A549 (cell line): ENCODE data around the gene ATP8A1. TPM values are rescaled to one million over a fixed set of nuclear protein-coding genes. Genes with fewer than 3 reads are reported as not detected.

Experiments
- ATAC-seq, 2 experiments: fragments of 200-7000 bp in 1 of 2; fragments of >200 bp in 1 of 2; cut with Nextera tagmentation in 1 of 2; cut with Tn5 transposase in 1 of 2; 3 replicates each; pipeline versions ENCODE4 v1.8.0 to v1.9.1; 2018 to 2020; ENCODE audit warnings: mild to moderate bottlenecking in 1 of 2, moderate library complexity in 1 of 2
- CTCF ChIA-PET: fragments of 300-600 bp; sonication (Branson Sonifier 250); formaldehyde crosslinking; extraction: SDS; loops from one replicate; lab custom pipeline; 2021; ENCODE audit warnings: antibody characterized with exemption, inconsistent platforms; lab: Yijun Ruan, JAX
- POLR2A ChIA-PET: fragments of 350-600 bp; formaldehyde crosslinking; extraction: SDS; loops from one replicate; lab custom pipeline; 2021; ENCODE audit warnings: antibody characterized with exemption, inconsistent platforms; lab: Yijun Ruan, JAX
- DNase-seq, 2 experiments: peaks; one replicate each; pipeline versions ENCODE4 v3.0.0 to v3.0.0-alpha.2; 2011 to 2016; ENCODE audit warnings: low read depth in 1 of 2, low spot score in 1 of 2
- FAIRE-seq: peaks from 2 replicates; lab custom pipeline; 2011; peaks lifted over from hg19 to GRCh38; lab: Jason Lieb, UNC
- H3K27ac ChIP-seq, 2 experiments: fragments of >200 bp; sonication (Bioruptor Twin); formaldehyde crosslinking; 3 replicates each; pipeline ENCODE4 v1.5.1; 2016 to 2017
- H3K4me1 ChIP-seq: fragments of >200 bp; sonication (Bioruptor Twin); formaldehyde crosslinking; 3 replicates; pipeline ENCODE4 v1.6.1; 2016
- H3K4me2 ChIP-seq: fragments of >200 bp; sonication (Bioruptor Twin); formaldehyde crosslinking; 3 replicates; pipeline ENCODE4 v1.6.1; 2016
- H3K4me3 ChIP-seq: fragments of >200 bp; sonication (Bioruptor Twin); formaldehyde crosslinking; 3 replicates; pipeline ENCODE4 v1.5.1; 2016
- H3K9me3 ChIP-seq: fragments of >200 bp; sonication (Bioruptor Twin); formaldehyde crosslinking; 3 replicates; pipeline ENCODE4 v1.6.1; 2016
- BCL3 ChIP-seq: fragments of >200 bp; sonication (Bioruptor Twin); formaldehyde crosslinking; IDR thresholded peaks from 3 replicates; pipeline ENCODE4 v1.6.1; 2016
- BHLHE40 ChIP-seq: IDR thresholded peaks from 2 replicates; pipeline ENCODE4 v1.6.1; 2012; ENCODE audit warnings: low read depth, low read length, inconsistent platforms
- CHD2 ChIP-seq: fragments of 150-350 bp; IDR thresholded peaks from 2 replicates; pipeline ENCODE4 v1.6.1; 2014; ENCODE audit warnings: low read length; ENCODE audit not compliant: partially characterized antibody
- CHD4 ChIP-seq: fragments of 200-600 bp; sonication (generic); IDR thresholded peaks from 2 replicates; pipeline ENCODE4 v1.6.1; 2016; ENCODE audit warnings: antibody characterized with exemption, mild to moderate bottlenecking, borderline replicate concordance
- CTCF ChIP-seq: fragments of >200 bp; sonication (Bioruptor Twin); formaldehyde crosslinking; IDR thresholded peaks from 3 replicates; pipeline ENCODE4 v1.5.1; 2016
- EHMT2 ChIP-seq: fragments of 200-600 bp; sonication (generic); IDR thresholded peaks from 2 replicates; pipeline ENCODE4 v1.6.1; 2016; ENCODE audit warnings: antibody characterized with exemption, low read depth, mild to moderate bottlenecking, moderate library complexity
- EP300 ChIP-seq, 2 experiments: fragments of >200 bp; sonication (Bioruptor Twin); formaldehyde crosslinking; IDR thresholded peaks; 2 replicates in 1 of 2; 3 replicates in 1 of 2; pipeline ENCODE4 v1.6.1; 2016 to 2017
- FOSB ChIP-seq: fragments of 250-450 bp; sonication (Bioruptor Pico); IDR thresholded peaks from 2 replicates; pipeline ENCODE4 v1.5.0; 2020; ENCODE audit warnings: mild to moderate bottlenecking, moderate library complexity
- GATA3 ChIP-seq: IDR thresholded peaks from 2 replicates; pipeline ENCODE4 v1.6.1; 2012; ENCODE audit warnings: borderline replicate concordance
- HDAC2 ChIP-seq: fragments of 200-600 bp; sonication (generic); IDR thresholded peaks from 2 replicates; pipeline ENCODE4 v1.6.1; 2016
- HES2 ChIP-seq: fragments of >200 bp; sonication (Bioruptor Twin); formaldehyde crosslinking; IDR thresholded peaks from 2 replicates; pipeline ENCODE4 v1.6.1; 2016
- HMGXB4 ChIP-seq: fragments of 250-450 bp; sonication (Bioruptor Pico); IDR thresholded peaks from 2 replicates; pipeline ENCODE4 v1.5.0; 2021; ENCODE audit warnings: mild to moderate bottlenecking, moderate library complexity, borderline replicate concordance
- HOXB13 ChIP-seq: fragments of 250-450 bp; sonication (Bioruptor Pico); IDR thresholded peaks from 2 replicates; pipeline ENCODE4 v1.5.0; 2020; ENCODE audit warnings: low read depth, mild to moderate bottlenecking, moderate library complexity
- HOXB5 ChIP-seq: fragments of 250-450 bp; sonication (Bioruptor Pico); IDR thresholded peaks from 2 replicates; pipeline ENCODE4 v1.5.0; 2020; ENCODE audit warnings: mild to moderate bottlenecking, moderate library complexity
- JUN ChIP-seq, 2 experiments: fragments of >200 bp; sonication (Bioruptor Twin); formaldehyde crosslinking; IDR thresholded peaks; 2 replicates in 1 of 2; 3 replicates in 1 of 2; pipeline ENCODE4 v1.6.1; 2016 to 2017
- JUNB ChIP-seq: fragments of >200 bp; sonication (Bioruptor Twin); formaldehyde crosslinking; IDR thresholded peaks from 2 replicates; pipeline ENCODE4 v1.6.1; 2016
- KDM1A ChIP-seq: fragments of 200-600 bp; sonication (generic); IDR thresholded peaks from 2 replicates; pipeline ENCODE4 v1.6.1; 2016; ENCODE audit warnings: low read depth, mild to moderate bottlenecking
- POLR2A ChIP-seq: IDR thresholded peaks from 2 replicates; pipeline ENCODE4 v1.6.1; 2012; ENCODE audit warnings: mild to moderate bottlenecking, low read length
- RFX5 ChIP-seq: fragments of 450-650 bp; IDR thresholded peaks from 2 replicates; pipeline ENCODE4 v1.7.1; 2014; ENCODE audit warnings: antibody characterized with exemption, mild to moderate bottlenecking, moderate library complexity
- SREBF2 ChIP-seq: fragments of 450-650 bp; IDR thresholded peaks from 2 replicates; pipeline ENCODE4 v1.6.1; 2014; ENCODE audit warnings: mild to moderate bottlenecking, moderate library complexity
- TFCP2L1 ChIP-seq: fragments of 250-450 bp; sonication (Bioruptor Pico); IDR thresholded peaks from 2 replicates; pipeline ENCODE4 v1.5.0; 2021; ENCODE audit warnings: mild to moderate bottlenecking
- TP53 ChIP-seq: fragments of 250-450 bp; sonication (Bioruptor Pico); IDR thresholded peaks from 2 replicates; pipeline ENCODE4 v1.5.0; 2021; ENCODE audit warnings: mild to moderate bottlenecking, moderate library complexity
- WGBS: methylation state at CpG from one replicate; pipeline ENCODE4 v1.1.6; 2017; ENCODE audit errors: missing lambda C conversion rate; 5-methylcytosine and 5-hydroxymethylcytosine counted together
- polyA minus RNA-seq: library from RNA; depleted of rRNA, polyadenylated mRNA; stranded (reverse); fragments of >200 nt; gene quantifications from 2 replicates; pipeline ENCODE4 v1.2.3, GENCODE V29; 2011; rRNA and poly(A)+ RNA removed
- polyA plus RNA-seq, 4 experiments: library from polyadenylated mRNA; depleted of rRNA in 3 of 4; stranded (reverse); fragments of >200 nt; fragmentation: RNase III in 1 of 4; extraction: RNeasy Plus Mini Kit Qiagen cat#74134 plus additional on column Dnase treatment in 1 of 4; gene quantifications; 2 replicates in 3 of 4; 3 replicates in 1 of 4; pipeline ENCODE4 v1.2.3, GENCODE V29; 2011 to 2017

Gene ATP8A1
- polyA plus RNA-seq (2011; rRNA removed) (0.25 and 0.33 TPM in 2 replicates), polyA plus RNA-seq (2017; fragmentation: RNase III; extraction: RNeasy Plus Mini Kit Qiagen cat#74134 plus additional on column Dnase treatment) (0.06 to 0.08 TPM (median 0.07 TPM) in 3 replicates), polyA minus RNA-seq (0.44 and 0.83 TPM in 2 replicates)
- 0.03 and 0.13 TPM in 2 replicates for polyA plus RNA-seq (2012; cell fraction: cytosol; rRNA removed)
- polyA plus RNA-seq (2012; cell fraction: nucleus; rRNA removed): 0.04 and 0.05 TPM in 2 replicates

GRCh38 chr4:42656944-42657792, at the start of gene ATP8A1:
Gene ATP8A1, minus strand, starts transcription at chr4:42657105. Its CDS starts 232 bp downstream, at chr4:42656873.
- no peaks in the 10 kb centered on the region for H3K9me3 ChIP-seq
- H3K4me3 ChIP-seq: peak within 1 kb of the TSS; percentile 63
- peak within 1 kb of the TSS; percentile 98 for H3K4me2 ChIP-seq
- POLR2A ChIA-PET: no interaction called here
- WGBS: 3% methylated on average over 14 of the region's 74 CpGs
- CTCF ChIA-PET: interaction anchor here (1.3 kb wide), 1 partner anchor 209 kb away, joined by 3 read pairs; no protein-coding TSS in a partner anchor
- FAIRE-seq: no peak
- no peaks in the 10 kb centered on the region for H3K4me1 ChIP-seq
- peak; percentile 41 to 75 for DNase-seq
- TF ChIP-seq FOSB (CRISPR knock-in tag) (no peak), GATA3 (peak; percentile 72), POLR2A (peak; percentile 69), JUN (IDR thresholded peaks at IDR 0.05) (peak in 1 of 2 experiments; percentile 52; a peak in 2 of 5 replicates), BCL3 (0 out of 3 replicates have a peak, but pooled peaks have one; percentile 33), RFX5 (no peak), BHLHE40 (peak; percentile 60; the same call in 1 of the 2 replicates)
- peak within 1 kb of the TSS; percentile 83 to 91 for H3K27ac ChIP-seq
- peak; percentile 89 to 95 for ATAC-seq

- Histone ChIP-seq H3K27ac (no peak overlapping the region), H3K4me3 (no peak overlapping the region), H3K4me1 (no peaks in the 10 kb centered on the region), H3K4me2 (no peak overlapping the region), H3K9me3 (no peaks in the 10 kb centered on the region)
- ATAC-seq: no peak
- no peak for DNase-seq
- ChIA-PET POLR2A (no interaction called here), CTCF (interaction anchor here (0.6 kb wide), 1 partner anchor 420 kb away, joined by 3 read pairs; no protein-coding TSS in a partner anchor)
- WGBS: under 1% methylated on average over 4 of the region's 4 CpGs
- FAIRE-seq: no peak
- TF ChIP-seq HDAC2 (no peak), JUNB (no peak), HES2 (no peak), TP53 (CRISPR knock-in tag) (no peak), EP300 (IDR thresholded peaks at IDR 0.05) (no peak), CTCF (no peak), CHD4 (no peak), SREBF2 (no peak), HOXB13 (no peak), FOSB (CRISPR knock-in tag) (no peak), EHMT2 (no peak), CHD2 (no peak), HOXB5 (CRISPR knock-in tag) (no peak), POLR2A (no peak), KDM1A (no peak), BHLHE40 (no peak), HMGXB4 (CRISPR knock-in tag) (no peak), TFCP2L1 (CRISPR knock-in tag) (no peak)
Observed at GRCh38 chr4:42706086-42706485, 49.2 kb upstream of the ATP8A1 start.
